ENCODE measurements around the gene TEX22.

DNA sequence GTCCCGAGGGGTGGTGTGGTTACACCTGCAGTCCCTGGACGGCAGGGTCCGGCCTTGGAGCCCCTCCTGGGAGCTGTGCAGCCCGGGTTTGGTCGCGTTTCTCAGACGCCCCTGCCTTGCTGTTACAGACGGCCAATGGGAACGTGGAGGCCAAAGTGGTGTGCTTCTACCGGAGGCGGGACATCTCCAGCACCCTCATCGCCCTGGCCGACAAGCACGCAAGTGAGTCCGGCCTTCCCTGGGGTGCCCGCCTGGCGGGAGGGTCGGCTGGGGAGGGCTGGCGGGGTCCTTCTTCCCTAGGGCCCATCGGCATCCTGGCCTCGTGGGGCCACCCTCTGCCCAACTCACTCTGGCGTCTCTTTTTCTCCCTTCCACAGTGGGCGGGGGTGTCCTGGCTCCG, 47.0 kb downstream of the TEX22 start:
- no peak for TF ChIP-seq POLR2A (IDR thresholded peaks at IDR 0.05)
- TF ChIP-seq, protein P1, sequence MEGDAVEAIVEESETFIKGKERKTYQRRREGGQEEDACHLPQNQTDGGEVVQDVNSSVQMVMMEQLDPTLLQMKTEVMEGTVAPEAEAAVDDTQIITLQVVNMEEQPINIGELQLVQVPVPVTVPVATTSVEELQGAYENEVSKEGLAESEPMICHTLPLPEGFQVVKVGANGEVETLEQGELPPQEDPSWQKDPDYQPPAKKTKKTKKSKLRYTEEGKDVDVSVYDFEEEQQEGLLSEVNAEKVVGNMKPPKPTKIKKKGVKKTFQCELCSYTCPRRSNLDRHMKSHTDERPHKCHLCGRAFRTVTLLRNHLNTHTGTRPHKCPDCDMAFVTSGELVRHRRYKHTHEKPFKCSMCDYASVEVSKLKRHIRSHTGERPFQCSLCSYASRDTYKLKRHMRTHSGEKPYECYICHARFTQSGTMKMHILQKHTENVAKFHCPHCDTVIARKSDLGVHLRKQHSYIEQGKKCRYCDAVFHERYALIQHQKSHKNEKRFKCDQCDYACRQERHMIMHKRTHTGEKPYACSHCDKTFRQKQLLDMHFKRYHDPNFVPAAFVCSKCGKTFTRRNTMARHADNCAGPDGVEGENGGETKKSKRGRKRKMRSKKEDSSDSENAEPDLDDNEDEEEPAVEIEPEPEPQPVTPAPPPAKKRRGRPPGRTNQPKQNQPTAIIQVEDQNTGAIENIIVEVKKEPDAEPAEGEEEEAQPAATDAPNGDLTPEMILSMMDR (IDR thresholded peaks at IDR 0.05) = no peak

Data from body of pancreas (tissue), 4 donors.